Measurements from ENCODE around the gene CHAF1B.
"Not testable (repeated sequence)": the region's sequence is repeated elsewhere in the genome, so short reads cannot be mapped to it uniquely, and the experiment has no call there.

The CHAF1B gene

GRCh38 chr21:36391649-36392048 lies 6.5 kb downstream of the CHAF1B start:
- DNase-seq, result not testable (repeated sequence)

- DNase-seq, result no peak
These were observed 10.3 kb downstream of the CHAF1B start for GRCh38 chr21:36395353-36396111.

- DNase-seq, result no peak
These were observed 11.1 kb downstream of the CHAF1B start for GRCh38 chr21:36396325-36396724.

GRCh38 chr21:36396971-36397370 lies 11.8 kb downstream of the CHAF1B start:
- DNase-seq, result no peak

GRCh38 chr21:36397606-36398005 lies 12.4 kb downstream of the CHAF1B start:
- no peak for DNase-seq

GRCh38 chr21:36399736-36400135 lies 14.5 kb downstream of the CHAF1B start:
- DNase-seq, result not testable (repeated sequence)

GRCh38 chr21:36400719-36401118 lies 15.5 kb downstream of the CHAF1B start:
- DNase-seq, result no peak

GRCh38 chr21:36402339-36402738 lies 17.1 kb downstream of the CHAF1B start:
- DNase-seq, result no peak

- DNase-seq, result no peak
These were observed 18.5 kb downstream of the CHAF1B start for GRCh38 chr21:36403713-36404112.

- no peak for DNase-seq
These were observed 23.4 kb downstream of the CHAF1B start for GRCh38 chr21:36408568-36408967.

GRCh38 chr21:36411301-36411700 lies 26.1 kb downstream of the CHAF1B start:
- DNase-seq, result no peak

- no peak for DNase-seq
These were observed 27.7 kb downstream of the CHAF1B start for GRCh38 chr21:36412916-36413315.

- no peak for DNase-seq
These were observed 30.2 kb downstream of the CHAF1B start for GRCh38 chr21:36415375-36415774.

GRCh38 chr21:36419241-36419640 lies 34.0 kb downstream of the CHAF1B start:
- no peak for DNase-seq

GRCh38 chr21:36419996-36420395 lies 34.8 kb downstream of the CHAF1B start:
- no peak for DNase-seq

- no peak for DNase-seq
These were observed 35.6 kb downstream of the CHAF1B start for GRCh38 chr21:36420571-36421339.

GRCh38 chr21:36422279-36423098 lies 37.3 kb downstream of the CHAF1B start:
- no peak for DNase-seq

GRCh38 chr21:36423771-36424433 lies 38.7 kb downstream of the CHAF1B start:
- no peak for DNase-seq

- no peak for DNase-seq
These were observed 39.4 kb downstream of the CHAF1B start for GRCh38 chr21:36424592-36424991.

GRCh38 chr21:36425286-36425685 lies 40.1 kb downstream of the CHAF1B start:
- no peak for DNase-seq

GRCh38 chr21:36427502-36427901 lies 42.3 kb downstream of the CHAF1B start:
- DNase-seq, result no peak

- no peak for DNase-seq
These were observed 43.7 kb downstream of the CHAF1B start for GRCh38 chr21:36428761-36429432.
